GDM1 (cell line): ENCODE measurements around the gene SBK3.
"Not testable (repeated sequence)": the region's sequence is repeated elsewhere in the genome, so short reads cannot be mapped to it uniquely, and the experiment has no call there.

Experiments used
- DNase-seq: peaks from one replicate; lab custom pipeline; 2025; lab: John Stamatoyannopoulos, UW

Gene SBK3

GRCh38 chr19:55540619-55541018 is 4.7 kb downstream of the SBK3 start:
- no peak for DNase-seq

GRCh38 chr19:55539090-55539984 is 6.0 kb downstream of the SBK3 start:
- no peak for DNase-seq

GRCh38 chr19:55538132-55538531 is 7.2 kb downstream of the SBK3 start:
- DNase-seq: no peak

- no peak for DNase-seq
Observed at GRCh38 chr19:55537741-55538111, 7.6 kb downstream of the SBK3 start.

- no peak for DNase-seq
Observed at GRCh38 chr19:55536951-55537740, 8.2 kb downstream of the SBK3 start, which contains the start of gene SBK2. Gene SBK2, minus strand, starts transcription at chr19:55537133. Its CDS starts 839 bp downstream, at chr19:55536294.

GRCh38 chr19:55536366-55536765 is 9.0 kb downstream of the SBK3 start:
- no peak for DNase-seq

- no peak for DNase-seq
Observed at GRCh38 chr19:55535965-55536350, 9.4 kb downstream of the SBK3 start.

- no peak for DNase-seq
Observed at GRCh38 chr19:55535173-55535964, 10.0 kb downstream of the SBK3 start.

GRCh38 chr19:55534280-55534679 is 11.1 kb downstream of the SBK3 start:
- DNase-seq: not testable (repeated sequence)

- DNase-seq: no peak
Observed at GRCh38 chr19:55530996-55531395, 14.3 kb downstream of the SBK3 start.

- no peak for DNase-seq
Observed at GRCh38 chr19:55529636-55530234, 15.6 kb downstream of the SBK3 start.

- no peak for DNase-seq
Observed at GRCh38 chr19:55528030-55528803, 17.1 kb downstream of the SBK3 start.

- DNase-seq: no peak
Observed at GRCh38 chr19:55527197-55528029, 17.9 kb downstream of the SBK3 start.

GRCh38 chr19:55526216-55527196 is 18.8 kb downstream of the SBK3 start:
- DNase-seq: peak; percentile 60

- no peak for DNase-seq
Observed at GRCh38 chr19:55525289-55526101, 19.8 kb downstream of the SBK3 start.

GRCh38 chr19:55520691-55521292 is 24.6 kb downstream of the SBK3 start:
- no peak for DNase-seq

GRCh38 chr19:55519451-55520311 is 25.7 kb downstream of the SBK3 start:
- no peak for DNase-seq
